Adrenal gland (tissue), 5 donors: ENCODE measurements around the gene EXOC3.

ENCODE experiments used
- CTCF ChIP-seq, 6 experiments: fragments of 450-650 bp in 4 of 6; fragments of 200-600 bp in 2 of 6; sonication (generic) in 1 of 6; IDR thresholded peaks; 1 replicate in 5 of 6; 2 replicates in 1 of 6; pipeline versions ENCODE4 v1.5.1 to v1.8.0; 2016 to 2021; ENCODE audit warnings: antibody characterized with exemption in 6 of 6, mild to moderate bottlenecking in 2 of 6, moderate library complexity in 1 of 6
- POLR2A ChIP-seq, 2 donors: fragments of 450-650 bp; IDR thresholded peaks; one replicate each; pipeline ENCODE4 v1.6.1; 2017; ENCODE audit warnings: antibody characterized with exemption in 2 of 2, mild to moderate bottlenecking in 2 of 2, moderate library complexity in 1 of 2
- donor health status: DM: no; HTN: no; CAD: no.

GRCh38 chr5:473551-474192 lies 30.7 kb downstream of the EXOC3 start:
- TF ChIP-seq CTCF (IDR thresholded peaks at IDR 0.05) (no peak), POLR2A (IDR thresholded peaks at IDR 0.05) (no peak)
